Measurements from ENCODE around the gene MAP3K10.

MAP3K10 gene

DNA sequence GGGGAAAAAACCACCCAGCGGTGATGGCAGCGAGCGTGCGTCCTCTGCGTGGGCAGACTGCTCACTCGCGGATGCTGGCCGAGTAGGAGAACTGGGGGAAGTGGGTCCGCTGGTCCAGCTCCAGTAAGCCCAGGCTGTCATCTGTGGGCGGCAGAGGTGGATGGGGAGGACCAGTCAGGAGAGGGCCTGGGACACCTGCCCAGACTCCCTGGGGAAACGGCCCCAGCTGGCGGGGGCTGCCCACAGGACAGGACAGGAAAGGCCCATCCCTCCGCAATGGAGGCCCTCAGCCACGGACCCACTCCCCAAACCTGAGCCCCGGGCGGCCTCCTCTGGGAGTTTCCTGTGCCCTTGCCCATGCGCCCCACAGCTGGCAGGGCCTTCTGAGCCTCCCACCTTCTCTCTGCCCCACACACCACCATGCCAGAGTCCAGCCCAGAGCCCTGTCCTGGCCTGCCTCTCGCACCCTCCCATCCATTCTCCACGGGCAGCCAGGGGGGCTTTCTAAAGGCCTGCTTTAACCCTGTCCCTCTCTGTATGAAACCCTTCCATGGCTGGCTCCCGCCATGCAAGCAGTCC is 42.7 kb downstream of the MAP3K10 start:
- DNase-seq (ENCODE audit: low spot score) = no peak

DNA sequence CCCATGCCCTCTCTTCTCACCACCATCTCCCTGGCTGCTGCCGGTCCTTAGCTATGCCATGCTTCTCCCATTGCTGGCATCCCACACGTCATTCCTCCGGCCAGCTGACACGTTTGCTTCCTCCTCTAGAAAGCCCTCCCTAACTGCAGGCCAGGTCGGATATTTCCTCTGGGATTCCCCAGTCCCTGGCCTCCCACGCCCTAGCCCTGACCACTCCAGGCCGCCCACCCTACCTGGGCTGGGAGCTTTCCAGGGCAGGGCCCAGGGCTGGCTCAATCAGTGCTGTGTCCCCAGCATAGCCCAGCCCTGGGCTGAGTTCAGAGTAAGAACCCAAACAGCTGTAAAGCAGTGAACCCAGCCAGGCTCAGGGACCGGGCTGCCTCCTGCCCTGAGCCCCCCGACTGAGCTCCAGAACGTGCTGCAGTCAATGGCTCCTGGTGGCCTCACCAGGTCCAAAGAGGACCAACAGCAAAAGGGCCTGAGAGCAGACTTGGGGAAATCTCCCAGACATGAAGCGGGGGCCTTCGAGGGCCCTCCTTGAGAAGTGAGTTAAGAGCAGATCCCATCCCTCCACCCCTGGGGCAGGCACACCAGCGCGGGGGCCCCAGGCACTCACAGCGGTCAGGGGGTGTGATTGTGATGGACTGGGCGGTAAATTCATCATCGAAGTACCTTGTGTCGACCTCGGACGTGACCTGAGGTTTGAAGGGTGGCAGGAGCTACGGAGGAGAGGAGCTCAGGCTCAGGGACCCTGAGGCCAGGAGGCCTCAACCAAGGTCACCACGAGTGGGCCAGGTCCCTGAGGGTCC is 43.4 kb downstream of the MAP3K10 start:
- no peak for DNase-seq (ENCODE audit: low spot score)

DNA sequence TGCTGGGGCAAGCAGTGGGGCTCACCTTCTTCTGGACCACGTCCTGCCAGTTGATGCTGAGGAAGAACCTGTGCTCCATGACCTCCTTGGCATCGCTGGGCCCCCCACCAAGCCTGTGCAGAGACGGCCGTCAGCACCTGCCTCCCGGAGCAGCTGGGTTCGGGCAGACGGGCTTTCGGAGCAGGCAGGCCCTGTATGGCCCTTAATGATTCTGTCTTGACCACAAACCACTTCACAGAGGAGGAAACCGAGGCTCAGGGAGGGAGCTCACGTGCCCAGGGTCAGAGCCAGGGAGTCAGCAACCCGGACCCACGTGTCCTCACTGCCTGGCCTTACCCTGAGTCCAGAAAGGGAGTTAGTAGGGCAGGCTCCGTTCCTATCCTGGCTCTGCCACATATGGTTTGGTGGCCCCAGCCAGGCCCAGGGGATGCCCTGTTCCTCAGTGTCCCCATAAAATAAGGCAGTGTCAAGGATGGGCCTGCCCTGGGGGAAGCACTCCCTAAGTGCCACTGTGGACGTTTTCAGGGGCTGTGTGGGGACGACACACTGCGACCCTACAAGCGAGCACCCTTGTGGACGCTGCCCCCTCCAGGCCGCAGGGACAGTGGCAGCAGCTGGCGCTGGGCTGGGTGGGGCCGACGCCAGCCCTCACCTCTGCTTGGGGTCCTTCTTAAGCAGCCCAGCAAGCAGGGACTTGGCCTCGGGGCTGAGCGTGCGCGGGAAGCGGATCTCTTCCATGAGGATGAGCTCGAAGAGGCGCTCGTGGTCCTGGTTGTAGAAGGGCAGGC is 44.2 kb downstream of the MAP3K10 start:
- DNase-seq (ENCODE audit: low spot score) = peak; percentile 82

DNA sequence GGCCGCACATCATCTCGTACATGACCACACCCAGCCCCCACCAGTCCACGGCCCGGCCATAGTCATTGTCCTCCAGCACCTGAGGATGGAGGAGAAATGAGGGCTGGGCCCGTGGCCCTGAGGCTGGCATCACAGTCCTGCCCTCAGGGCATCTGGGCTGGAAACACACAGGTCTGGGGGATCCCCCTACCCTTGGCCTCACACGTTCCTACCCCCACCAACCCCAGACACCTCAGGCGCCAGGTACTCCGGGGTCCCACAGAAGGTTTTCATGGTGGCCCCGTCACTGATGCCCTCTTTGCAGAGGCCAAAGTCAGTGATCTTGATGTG is 44.8 kb downstream of the MAP3K10 start:
- DNase-seq (ENCODE audit: low spot score) = no peak

DNA sequence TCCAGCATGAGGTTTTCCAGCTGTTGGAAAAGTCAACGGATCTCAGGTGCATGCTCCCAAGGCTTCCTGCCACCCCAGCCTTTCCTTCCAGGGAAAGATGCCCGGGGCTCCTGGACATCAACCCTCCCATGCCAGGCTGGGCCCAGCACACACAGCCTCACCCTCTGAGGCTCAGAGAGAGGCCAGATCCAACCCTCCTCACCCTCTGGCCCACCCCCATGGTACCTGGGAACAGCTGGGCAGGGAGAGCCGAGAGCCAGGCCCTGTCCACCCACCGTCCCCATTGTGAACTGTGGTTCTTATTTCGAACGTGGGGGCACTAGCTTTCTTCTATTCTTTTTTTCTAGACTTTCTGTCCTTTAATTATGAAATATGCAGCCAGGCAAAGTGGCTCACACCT is 45.1 kb downstream of the MAP3K10 start:
- DNase-seq (ENCODE audit: low spot score) = no peak

DNA sequence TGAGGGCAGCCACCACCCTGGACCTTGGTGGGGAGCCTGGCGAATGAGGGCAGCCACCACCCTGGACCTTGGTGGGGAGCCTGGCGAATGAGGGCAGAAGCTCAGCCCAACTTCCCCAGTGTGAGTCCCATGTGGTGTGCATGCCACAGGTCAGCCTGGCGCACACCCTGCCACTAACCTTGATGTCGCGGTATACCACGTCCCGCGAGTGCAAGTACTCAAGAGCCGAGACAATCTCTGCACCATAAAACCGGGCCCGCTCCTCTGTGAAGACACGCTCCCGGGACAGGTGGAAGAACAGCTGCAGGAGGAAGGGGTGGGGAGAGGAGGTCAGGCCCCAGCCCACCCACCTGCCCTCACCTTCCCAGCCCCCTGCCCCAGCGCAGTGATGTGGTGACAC is 46.6 kb downstream of the MAP3K10 start:
- DNase-seq (ENCODE audit: low spot score) = no peak

DNA sequence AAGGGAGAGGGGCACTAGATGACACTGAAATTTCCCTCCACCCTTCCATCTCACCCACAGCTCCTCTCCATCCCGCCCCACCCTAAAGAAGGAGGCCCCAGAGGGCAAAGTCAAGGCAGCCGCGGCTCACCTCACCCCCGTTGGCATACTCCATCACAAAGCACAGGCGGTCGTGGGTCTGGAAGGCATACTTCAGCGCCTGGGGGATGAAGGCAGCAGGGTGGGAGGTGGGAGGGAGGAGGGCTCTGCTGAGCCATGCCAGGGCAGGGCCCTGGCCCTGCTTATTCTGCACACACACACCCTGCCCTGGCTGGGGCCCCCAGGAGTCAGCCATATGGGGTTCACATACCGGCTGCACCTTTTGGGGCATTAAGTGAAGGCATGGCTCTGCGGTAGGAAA is 47.5 kb downstream of the MAP3K10 start:
- DNase-seq (ENCODE audit: low spot score) = no peak

DNA sequence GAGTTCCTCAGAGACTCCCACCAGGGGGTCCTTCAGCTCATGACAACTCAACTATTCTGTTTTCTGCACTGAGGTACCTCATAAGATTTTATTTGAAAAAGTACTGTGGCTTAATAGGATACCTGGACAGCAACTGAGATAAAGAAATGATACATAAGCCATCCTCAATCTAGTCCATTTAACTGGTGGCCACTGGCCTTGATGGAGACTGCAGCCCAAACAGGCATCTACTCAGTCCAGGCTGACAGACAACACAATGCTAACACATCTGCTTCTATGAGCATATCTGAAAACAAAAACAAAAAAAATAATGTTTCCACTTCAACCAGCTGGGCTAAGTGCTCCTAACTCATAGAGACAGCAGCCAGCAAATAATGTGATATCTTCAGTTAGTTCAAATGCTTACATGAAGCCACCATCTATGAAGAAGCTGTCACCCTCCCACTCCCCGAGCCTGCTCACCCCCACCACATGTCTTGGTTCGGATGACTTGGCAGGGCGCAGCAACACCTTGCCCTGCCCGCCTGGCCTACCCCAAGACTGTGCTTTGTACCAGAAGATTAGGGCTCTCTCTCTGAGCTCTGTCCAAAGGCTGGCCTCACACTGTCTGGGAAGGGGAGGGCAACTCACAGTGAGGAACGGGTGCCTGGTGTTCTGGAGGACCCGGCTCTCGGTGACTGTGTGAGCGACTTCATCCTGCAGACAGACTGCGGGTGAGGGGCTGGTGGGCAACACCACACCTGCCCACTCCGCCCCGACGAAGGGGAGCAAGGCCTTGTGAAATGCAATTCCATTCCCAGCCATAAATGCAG is 48.4 kb downstream of the MAP3K10 start:
- no peak for DNase-seq (ENCODE audit: low spot score)

DNA sequence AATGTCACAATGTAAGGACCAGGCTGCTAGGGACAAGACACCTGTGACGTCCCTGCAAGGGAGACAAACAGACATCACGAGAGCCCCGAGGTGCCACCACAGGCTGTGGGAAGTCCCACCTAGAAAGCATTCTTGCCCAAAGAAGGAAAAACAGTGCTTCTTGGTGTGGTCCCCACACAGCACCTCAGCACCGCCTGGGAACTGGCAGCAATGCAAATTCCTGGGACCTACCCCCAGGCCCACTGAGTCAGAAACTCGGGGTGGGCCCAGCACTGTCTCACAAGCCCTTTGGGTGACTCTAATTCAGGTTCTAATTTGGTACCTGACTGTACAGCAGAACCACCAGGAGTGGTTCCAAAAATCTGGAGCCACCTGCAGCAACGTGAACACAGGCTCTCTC is 49.1 kb downstream of the MAP3K10 start:
- DNase-seq (ENCODE audit: low spot score) = no peak

DNA sequence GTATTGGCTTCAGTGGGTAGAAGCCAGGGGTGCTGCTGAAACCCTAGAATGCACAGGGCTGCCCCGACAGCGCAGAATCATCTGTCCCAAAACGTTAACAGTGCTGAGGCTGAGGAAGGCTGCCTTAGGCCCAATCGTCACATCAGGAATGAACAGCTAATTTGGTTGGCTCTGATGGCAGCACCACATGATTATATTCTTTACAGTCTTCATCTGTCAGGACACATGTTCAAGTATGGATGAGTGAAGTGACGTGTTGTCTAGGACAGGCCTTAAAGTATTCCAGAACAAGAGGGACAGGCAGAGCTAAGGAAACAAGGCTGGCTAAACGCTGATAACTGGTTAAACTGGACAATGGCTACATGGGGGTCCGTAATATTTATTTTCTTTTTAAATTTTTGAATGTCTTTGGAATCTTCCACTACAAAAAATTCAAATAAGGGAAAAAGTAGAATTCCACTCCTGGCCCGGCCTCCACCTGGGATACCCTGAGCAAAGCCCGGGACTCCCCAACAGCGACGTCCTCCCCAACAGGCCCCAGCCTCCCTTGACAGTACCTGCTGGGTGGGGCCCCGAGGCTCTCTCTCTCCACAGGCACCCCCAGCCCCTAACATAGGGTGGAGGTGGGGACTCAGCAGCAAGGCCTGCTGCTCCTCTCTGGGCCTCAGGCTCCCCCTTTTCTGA is 50.0 kb downstream of the MAP3K10 start:
- no peak for DNase-seq (ENCODE audit: low spot score)

DNA sequence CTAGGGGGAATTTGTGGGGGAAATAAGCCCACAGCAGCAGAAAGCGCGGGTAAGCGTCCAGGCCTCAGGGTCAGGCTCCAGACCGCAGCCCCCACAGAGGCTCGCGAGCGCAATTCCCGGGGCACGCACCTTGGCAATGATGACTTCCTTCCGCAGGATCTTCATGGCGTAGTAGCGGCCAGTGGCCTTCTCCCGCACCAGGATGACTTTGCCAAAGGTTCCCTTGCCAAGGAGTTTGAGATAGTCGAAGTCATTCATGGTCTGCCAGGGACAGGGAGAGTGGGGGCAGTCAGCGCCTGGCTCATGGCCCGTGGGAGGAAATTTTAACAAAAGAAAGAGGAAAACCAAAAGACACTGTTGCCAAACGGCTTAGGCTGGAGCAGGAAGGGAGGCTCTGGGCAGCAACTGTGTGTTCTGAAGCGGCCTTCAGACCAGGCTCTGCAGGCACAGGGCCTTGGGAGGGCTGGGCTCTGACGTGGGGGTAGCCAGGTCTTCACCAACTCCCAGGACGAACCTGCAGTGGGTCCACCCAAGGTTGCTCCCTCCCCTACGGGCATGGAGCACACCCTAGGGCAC is 50.7 kb downstream of the MAP3K10 start:
- no peak for DNase-seq (ENCODE audit: low spot score)

DNA sequence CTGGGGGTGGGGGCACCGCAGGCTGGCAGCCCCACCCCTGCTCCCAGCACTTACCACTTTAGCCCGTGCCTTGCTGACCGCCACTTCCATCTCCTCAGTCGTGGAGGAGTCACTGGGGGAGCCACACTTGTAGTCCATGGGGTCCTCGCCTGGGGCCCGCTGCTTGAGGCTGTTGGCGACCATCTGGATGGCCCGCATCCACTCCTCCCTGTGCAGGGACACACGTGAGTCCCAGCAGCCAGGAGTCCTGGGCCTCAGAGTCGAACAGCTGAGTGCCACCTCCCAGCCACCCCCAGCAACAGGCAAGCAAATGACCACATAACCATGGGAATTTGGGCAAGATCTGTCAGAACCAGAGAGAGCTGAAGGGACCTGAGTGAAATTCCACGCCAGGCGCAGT is 51.3 kb downstream of the MAP3K10 start:
- no peak for DNase-seq (ENCODE audit: low spot score)

DNA sequence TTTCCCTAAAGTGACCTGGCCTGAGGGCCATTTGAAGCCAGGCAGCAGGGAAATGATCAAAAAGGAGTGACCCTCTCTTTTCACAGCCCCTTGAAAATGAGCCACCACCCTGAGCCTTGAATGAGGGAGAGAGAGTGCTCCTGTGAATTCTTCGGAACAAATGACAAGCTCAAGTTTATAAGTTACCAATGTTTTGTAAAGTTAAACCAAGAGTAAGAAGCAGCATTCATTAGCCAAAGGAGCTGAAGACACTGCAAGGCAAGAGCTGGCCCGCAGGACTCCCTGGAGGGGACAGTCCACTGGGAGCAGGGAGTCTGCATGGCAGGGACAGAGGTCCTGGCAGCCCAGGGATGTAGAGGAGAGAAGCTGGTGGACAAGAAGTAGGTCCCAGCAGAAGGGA is 52.0 kb downstream of the MAP3K10 start:
- DNase-seq (ENCODE audit: low spot score) = no peak

DNA sequence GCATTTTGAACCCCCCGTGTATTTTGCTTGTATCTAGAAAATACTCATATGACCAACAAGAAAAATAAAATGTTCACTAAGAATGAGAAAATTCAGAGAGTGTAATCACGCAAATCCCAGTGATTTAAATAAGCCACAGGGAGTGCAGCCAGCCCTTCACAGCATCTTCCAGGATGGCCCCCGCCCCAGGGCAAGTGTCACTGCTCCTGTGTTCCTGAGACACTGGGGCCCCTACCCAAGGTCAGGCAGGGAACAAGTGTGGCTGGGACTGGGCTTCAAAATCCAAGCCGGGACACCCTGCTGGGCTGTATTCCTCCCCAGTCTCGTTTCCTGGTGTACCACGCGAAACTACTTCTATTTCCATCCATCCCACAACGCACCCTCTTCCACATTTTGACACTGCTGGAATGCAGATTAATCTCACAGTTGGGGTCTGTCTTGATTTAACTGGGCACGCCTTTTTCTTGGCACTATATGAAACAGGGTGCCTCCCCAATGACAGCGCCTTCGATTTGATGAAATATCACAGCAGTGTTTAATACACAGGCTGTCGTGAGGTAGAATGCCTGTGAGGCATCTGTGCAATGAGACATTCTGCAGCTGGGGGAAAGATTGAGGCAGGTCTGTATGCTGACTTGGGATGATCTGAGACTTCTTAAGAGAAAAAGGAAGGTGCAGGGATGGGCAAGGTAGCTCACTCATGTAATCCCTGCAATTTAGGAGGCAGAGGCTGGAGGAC is 53.5 kb downstream of the MAP3K10 start:
- no peak for DNase-seq (ENCODE audit: low spot score)

DNA sequence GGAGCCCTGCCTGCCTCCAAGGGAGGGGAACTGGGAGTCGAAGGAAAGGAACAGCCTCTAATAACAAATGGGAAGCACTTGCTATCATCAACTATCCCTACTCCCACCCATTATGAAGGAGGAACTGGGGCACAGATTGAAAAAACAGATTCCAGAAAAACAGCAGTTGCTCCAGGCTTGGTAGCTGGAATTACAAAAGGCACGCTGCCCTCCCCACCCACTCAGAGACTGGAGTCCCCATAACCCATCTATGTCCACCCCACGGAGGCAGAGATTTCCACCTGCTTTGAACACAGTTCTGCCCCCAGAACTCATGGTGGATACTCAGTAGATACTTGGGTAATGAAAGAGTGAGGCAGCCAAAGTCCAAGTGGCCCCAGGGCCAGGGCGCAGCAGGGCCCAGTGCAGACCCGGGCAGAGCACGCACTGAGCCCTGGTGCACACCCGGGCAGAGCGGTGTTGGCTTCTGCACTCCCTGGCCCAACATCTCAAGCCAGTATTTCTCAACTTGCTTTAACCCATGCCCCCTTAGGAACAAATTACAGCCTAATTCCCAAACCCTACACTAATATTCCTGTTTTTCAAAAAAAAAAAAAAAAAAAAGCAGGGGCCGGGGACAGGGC is 54.4 kb downstream of the MAP3K10 start:
- DNase-seq (ENCODE audit: low spot score) = no peak

DNA sequence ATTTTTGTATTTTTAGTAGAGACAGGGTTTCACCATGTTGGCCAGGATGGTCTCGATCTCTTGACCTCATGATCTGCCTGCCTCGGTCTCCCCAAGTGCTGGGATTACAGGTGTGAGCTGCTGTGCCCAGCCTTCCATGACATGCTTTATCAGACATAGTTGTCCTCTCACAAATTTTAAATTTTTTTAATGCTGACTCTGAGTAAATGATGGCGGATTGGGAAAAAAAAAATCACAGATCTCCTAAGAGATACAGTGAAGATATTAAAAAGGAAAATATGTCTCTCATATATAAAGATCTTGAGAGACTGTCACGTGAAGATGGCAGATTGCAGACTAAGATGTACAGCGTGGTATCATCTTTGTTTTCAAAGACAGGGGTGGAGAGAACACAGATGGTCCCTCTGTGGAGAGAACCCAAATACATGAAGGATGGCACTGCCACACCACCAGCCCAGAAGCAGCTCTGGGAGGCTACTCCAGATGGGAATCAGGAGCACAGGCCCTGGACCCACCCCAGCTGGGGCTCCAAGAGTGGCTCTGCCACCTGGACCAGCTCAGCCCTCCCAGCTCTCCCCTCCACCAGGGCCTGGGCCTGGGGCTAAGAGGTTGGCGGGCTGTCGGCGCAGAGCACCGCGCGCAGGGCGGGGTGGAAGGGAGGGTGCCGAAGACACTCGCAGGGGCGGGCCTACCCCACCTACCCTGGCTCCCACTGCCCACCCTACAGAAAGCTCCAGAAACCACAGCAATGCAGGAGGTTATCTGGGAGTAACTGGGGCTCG is 55.3 kb downstream of the MAP3K10 start:
- no peak for DNase-seq (ENCODE audit: low spot score)

DNA sequence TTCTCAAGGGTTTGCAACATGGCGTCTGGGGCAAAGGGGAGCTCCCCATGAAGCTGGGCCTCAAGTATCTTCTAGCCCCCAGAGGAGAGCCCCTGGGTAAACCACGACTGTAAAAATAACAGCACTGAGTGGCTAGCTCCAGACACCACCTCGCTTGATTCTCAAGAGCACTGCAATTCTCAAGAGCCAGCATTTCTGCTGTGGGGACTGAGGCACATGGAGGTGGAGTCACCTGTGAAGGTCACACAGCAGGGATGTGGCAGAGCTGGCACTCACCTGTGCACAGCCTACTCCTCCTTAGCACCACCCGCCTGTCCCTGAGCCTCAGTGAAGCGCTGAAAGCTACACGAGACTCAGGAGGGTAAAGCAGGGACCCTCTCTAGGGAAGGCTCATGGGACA is 56.0 kb downstream of the MAP3K10 start:
- DNase-seq (ENCODE audit: low spot score) = no peak

DNA sequence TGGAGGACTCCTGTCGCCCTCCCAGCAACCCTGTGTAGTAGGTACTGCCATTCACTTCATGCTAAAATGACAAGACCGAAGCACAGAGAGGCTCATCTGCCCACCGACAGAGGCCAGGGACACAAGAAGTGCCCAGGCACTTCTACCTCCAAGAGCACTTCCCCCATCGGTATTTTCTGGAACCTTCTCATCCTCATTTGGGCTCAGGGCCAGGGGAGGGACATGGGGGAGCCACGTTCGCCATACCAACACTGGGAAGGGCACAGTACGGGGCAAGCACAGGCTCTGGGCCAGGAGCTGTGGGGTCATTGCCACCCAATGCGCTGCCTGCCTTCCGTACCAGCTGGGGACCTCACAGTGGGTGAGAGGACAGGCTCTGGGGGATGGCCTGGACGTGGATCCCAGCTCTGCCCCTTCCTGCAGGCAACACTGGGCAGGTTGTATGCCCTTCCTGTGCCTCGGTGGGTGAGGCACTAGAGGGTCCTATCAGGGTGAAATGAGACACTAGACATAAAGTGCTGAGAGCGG is 56.6 kb downstream of the MAP3K10 start:
- DNase-seq (ENCODE audit: low spot score) = no peak

DNA sequence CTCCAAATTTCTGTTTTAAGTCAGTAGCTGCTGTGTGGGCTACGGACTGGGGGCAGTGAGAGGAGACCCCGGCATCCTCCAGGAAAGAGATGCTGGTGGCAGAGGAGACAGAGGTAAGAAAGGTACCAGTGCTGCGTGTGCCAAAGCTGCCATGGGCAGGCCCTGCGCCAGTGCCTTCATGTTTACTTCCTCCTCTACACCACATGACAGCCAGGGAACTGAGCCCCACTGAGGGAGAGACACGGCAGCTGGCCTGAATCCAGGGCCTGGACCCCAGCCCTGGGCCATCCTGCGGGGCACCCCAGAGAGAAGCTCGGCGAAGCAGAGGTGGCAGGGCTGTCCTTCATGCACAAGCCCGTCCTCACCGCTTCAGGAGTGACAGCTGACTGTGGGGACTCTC is 58.0 kb downstream of the MAP3K10 start:
- DNase-seq (ENCODE audit: low spot score) = no peak
